GM19463 (cell line): ENCODE results near the gene FBXO7.
"Not testable (repeated sequence)": the region's sequence is repeated elsewhere in the genome, so short reads cannot be mapped to it uniquely, and the experiment has no call there.

Experiments
- ATAC-seq: cut with Tn5 transposase; IDR thresholded peaks from one replicate; pipeline ENCODE4 v1.9.1; 2021; ENCODE audit warnings: mild to moderate bottlenecking, moderate library complexity; ENCODE audit not compliant: unreplicated experiment

FBXO7 gene

GRCh38 chr22:32474635-32475467 lies at the start of gene FBXO7:
Gene FBXO7 (plus strand): TSS chr22:32474811. CDS start chr22:32475003, 192 bp downstream.
- peak; percentile 68 for ATAC-seq

GRCh38 chr22:32426881-32427280 lies 47.7 kb upstream of the FBXO7 start:
- ATAC-seq: no peak

GRCh38 chr22:32430352-32430751 lies 44.3 kb upstream of the FBXO7 start:
- ATAC-seq: no peak

- no peak for ATAC-seq
Observed at GRCh38 chr22:32444068-32444467, 30.5 kb upstream of the FBXO7 start.

DNA sequence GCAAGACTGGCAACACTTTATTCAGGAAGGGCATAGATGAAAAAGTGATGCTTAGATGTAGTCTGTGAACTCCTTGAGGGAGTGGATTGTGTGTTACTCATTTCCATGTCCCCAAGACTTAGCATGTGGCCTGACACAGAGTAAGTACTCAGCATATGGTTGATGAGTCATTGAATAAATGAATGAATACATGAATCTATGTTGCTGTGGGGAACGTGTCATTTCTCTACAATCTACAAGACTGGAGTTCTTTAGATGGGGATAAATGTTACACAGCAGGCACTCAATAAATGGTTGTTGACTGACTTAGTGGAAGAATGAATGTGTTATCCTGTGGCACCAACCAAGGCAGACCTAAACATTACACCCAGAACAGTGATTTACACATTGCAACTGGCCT lies 28.3 kb upstream of the FBXO7 start:
- ATAC-seq: no peak

DNA sequence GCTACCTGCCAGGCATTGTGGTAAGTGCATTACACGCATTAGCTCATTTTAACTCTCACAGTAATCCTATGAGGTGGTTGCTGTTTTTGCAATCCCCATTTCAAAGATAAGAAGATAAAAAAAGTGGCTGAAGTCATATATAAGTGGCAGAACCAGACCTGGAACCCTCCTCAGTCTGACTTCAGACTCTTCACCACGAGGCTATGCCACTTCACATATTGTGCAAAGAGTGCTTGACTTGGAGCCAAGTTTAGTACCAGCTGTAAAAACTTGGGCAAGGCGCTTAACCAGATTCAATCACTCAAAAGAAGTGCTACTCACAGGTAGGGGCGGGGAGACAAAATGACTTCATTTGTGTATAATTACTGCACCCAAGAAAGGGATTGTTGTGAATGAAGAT lies 25.6 kb upstream of the FBXO7 start:
- no peak for ATAC-seq

DNA sequence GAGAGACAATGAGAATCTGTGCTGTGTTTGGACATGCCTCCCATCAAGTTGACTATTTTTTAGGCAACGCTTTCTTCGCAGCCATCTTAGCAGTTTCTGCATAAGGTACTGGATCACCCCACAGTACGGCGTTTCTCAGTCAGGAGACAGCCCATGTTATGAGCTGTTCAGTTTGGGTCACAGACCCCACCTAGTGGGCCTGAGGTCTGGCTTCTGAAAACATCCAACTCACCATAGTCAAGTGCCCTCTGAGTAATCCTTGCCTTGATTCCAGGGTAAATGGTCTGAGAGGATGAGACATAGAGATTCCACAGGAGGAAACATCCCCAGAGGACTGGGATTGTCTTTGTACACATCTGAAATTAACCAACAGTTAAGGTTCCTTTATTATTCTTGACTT lies 17.6 kb upstream of the FBXO7 start:
- ATAC-seq: no peak

- ATAC-seq: no peak
Observed at GRCh38 chr22:32462452-32462851, 12.2 kb upstream of the FBXO7 start.

DNA sequence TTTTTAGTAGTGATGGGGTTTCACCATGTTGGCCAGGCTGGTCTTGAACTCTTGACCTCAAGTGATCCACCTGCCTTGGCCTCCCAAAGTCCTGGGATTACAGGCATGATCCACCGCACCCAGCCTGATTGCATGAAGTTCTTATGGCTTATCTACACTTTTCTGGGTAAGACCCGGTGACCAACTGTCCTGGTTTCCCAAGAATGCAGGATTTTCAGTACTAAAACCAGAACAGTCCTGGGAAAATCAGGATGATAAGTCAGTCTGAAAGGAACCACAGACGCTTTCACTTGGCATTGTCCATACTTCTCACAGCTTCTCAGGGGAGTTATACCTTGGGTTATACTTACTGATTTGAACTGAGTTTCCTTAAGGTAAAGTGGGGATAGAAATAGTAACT lies 8.9 kb upstream of the FBXO7 start:
- ATAC-seq: no peak

GRCh38 chr22:32466496-32466895 lies 8.1 kb upstream of the FBXO7 start:
- ATAC-seq: no peak

GRCh38 chr22:32469799-32470212 lies 4.8 kb upstream of the FBXO7 start:
- ATAC-seq: no peak

DNA sequence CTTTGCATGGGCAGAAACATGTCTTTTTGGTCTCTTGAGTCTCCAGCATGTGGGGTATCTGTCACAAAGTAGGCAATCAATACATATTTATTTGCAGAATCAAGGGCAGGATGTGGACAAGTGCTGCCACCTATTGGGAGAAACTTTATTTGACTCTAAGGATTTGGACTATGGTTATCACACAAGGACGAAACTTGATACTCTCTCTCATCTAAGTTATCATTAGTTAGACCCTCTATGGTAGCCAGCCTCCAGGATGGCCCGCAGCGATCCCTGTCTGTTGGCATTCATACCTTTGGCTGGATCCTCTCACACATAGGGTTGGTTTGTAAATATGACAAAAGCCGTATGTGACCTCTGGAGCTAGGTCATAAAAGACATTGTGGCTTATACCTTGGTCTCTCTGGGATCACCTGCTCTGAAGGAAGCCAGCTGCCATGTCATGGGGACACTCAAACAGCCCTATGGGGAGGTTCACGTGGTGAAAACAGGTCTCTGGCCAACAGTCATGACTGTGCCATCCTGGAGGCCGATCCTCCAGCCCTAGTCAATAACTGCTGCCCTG lies 1.1 kb upstream of the FBXO7 start:
- no peak for ATAC-seq

GRCh38 chr22:32475468-32476010 lies 928 bp downstream of the FBXO7 start:
- no peak for ATAC-seq

DNA sequence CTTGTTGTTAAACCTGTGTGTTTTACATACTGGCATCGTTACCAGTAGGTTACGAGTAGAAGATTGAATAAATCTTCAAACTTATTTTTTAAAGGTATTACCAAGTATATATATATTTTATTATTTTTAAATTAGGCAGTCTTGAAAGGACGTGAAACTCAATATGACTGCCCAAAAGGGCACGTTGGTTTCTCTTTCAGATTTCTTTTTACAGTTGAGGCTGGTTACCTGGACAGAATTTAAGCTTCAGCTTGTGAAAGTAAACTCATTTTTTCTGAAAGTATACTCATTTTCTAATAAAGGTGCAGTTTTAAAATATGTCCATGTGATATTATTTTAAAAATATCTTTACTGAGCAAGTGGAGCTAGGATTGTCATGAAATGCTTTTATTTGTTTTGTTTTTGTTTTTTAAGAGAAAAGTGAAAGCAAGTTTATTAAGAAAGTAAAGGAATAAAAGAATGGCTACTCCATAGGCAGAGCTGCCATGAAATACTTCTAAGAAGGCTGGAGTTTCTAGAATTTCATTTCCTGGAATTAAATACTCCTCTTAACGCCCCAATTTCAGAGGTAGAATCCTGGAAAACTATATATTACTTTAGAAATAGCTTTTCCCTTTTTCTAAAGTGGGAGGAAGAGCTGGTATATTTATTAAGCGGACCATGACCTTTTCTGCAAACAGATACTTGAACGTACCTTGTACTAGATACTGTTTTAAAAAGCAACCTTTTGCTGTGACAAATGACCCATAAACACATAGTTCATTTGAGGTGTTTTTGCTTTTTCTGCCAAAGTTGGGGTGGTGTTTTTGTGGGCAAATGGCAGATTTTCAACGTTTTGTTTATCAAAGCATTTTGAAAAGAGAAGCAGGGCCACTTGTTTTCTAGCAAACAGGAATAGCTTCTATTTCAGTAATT lies 1.9 kb downstream of the FBXO7 start:
- ATAC-seq: no peak

- ATAC-seq: no peak
Observed at GRCh38 chr22:32477596-32477995, 3.0 kb downstream of the FBXO7 start.

- ATAC-seq: not testable (repeated sequence)
Observed at GRCh38 chr22:32478552-32478951, 3.9 kb downstream of the FBXO7 start.

DNA sequence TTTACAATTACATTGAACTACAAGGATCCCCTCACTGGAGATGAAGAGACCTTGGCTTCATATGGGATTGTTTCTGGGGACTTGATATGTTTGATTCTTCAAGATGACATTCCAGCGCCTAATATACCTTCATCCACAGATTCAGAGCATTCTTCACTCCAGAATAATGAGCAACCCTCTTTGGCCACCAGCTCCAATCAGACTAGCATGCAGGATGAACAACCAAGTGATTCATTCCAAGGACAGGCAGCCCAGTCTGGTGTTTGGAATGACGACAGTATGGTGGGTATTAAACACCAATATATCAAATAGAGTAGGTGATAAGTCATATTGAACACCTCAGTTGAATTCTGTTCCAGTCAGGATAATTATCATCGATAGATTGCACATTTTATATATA lies 4.4 kb downstream of the FBXO7 start:
- no peak for ATAC-seq

GRCh38 chr22:32480238-32480637 lies 5.6 kb downstream of the FBXO7 start:
- no peak for ATAC-seq

DNA sequence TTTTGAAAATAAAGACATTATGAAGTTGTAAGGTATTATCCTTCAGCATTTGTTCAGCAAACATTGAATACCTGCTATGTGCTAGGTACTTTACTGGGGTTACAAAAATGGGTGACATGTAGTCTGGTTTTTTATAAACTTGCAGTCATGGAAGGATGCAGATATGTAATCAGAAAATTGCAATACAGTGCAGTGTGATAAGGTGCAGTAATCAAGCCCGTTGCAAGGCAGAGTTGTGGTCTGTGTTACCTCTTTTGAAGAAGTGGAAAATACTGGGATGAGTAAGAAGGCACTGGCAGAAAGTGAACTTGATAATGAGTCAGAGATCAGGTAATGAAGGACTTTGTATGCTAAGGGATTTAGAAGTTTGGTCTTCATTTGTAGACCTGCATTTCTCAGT lies 8.1 kb downstream of the FBXO7 start:
- peak; percentile 56 for ATAC-seq

- no peak for ATAC-seq
Observed at GRCh38 chr22:32486656-32487390, 12.2 kb downstream of the FBXO7 start.

DNA sequence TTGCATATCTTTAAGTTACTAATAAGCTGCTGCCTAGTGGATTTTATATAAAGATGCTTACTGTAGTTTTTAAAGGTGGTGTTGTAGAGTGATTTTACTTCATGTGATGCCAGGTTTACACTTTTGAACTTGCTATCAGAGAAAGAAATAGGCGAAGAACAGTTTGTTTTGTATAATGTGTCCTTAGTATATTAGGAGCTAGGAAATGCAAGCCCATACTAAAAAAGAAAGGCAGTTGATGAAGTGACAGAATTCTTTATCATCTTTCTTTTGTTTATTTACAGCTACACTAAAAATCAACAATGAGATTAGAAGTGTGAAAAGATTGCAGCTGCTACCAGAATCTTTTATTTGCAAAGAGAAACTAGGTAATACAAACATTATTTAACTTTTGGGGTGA lies 12.8 kb downstream of the FBXO7 start:
- no peak for ATAC-seq
